ENCODE results near the gene SLC9A6.
A peak's percentile ranks its signal among the peaks of the same experiment; 100 is the strongest.
"Not testable (repeated sequence)": the region's sequence is repeated elsewhere in the genome, so short reads cannot be mapped to it uniquely, and the experiment has no call there.

SLC9A6 gene

DNA sequence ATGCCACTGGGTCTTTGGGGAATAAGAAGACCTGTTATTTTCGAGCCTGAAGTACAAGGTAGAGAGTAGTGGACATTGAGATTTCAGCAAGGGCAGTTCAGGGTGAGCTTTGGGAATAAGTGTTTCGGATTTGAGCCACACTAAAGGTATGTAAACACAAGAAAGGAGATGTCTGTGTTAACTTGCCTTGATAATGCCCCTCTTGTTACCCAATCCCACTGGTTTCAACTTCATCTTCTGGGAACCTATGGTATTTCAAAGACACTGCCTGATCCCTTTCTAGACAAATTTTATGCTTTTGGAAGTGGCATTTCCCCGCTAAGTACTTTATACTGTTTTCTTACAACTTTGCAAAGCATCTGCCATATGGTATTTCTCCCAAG, 79.4 kb downstream of the SLC9A6 start:
- DNase-seq: no peak

DNA sequence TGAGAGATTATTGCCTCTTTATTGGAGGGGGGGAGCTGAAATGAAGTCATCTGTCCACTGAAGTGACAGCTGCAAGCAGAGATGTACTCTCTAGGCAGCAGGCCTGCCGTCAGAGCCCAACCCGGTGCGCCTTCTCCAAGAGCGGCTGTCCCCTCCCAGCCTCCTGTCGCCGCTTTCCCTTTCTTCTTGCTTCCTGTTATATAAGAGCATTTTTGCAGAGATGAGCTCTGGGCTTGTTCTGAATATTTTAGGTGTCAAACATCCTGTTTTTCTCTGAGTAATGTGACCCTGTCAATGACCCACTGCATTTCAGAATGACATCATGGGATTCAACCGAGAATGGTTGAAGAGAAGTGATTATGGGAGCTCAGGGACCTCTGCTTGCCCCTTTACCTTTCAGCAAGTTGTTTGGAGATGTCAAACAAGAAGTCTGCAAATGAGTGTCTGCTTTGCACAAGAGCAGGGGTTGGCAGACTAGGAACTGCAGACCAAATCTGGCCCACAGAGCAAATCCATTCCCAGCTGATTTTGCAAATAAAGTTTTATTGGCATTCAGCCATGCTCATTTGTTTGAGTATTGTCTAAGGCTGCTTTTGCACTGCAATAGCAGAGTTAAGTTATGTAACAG, 79.9 kb downstream of the SLC9A6 start:
- DNase-seq: peak; percentile 68

DNA sequence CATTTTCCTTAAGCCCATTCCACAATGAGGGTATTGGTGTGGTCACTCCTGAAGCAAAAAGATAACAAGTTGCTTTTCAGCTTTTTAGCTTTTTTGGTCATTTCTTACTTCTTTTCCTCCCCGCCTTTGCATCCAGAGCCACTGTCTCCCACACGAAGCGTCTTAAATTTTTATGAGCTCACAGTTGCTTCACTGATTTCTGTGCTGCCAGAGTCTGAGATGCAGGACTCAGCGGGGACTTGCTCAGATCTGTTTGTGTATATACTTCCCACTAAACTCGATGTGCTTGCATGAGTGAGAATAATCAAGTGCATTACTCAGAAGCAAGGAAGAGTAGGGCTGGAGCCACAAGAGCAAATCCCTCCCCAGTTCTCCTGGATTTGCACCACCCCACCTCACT, 81.9 kb downstream of the SLC9A6 start:
- no peak for DNase-seq

- no peak for DNase-seq
Observed at GRCh38 chrX:136067966-136068365, 82.7 kb downstream of the SLC9A6 start.

- no peak for DNase-seq
Observed at GRCh38 chrX:136076942-136077341, 91.7 kb downstream of the SLC9A6 start.

DNA sequence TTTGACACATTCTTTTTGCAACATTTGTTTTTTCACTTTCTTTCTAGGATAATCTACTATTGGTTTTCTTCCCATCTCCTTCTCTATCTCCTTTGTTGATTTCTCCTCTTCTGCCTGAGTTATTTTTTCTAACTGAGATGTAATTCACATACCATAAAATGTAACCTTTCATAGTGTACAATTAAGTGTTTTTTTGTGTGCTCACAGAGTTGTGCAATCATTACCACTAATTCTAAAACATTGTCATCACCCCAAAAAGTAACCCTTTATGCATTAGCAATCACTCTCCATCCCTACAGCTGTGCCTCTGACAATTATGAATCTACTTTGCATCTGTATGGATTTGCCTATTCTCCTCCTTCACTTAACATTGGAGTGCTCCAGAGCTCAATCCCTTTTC, 95.5 kb downstream of the SLC9A6 start:
- no peak for DNase-seq

DNA sequence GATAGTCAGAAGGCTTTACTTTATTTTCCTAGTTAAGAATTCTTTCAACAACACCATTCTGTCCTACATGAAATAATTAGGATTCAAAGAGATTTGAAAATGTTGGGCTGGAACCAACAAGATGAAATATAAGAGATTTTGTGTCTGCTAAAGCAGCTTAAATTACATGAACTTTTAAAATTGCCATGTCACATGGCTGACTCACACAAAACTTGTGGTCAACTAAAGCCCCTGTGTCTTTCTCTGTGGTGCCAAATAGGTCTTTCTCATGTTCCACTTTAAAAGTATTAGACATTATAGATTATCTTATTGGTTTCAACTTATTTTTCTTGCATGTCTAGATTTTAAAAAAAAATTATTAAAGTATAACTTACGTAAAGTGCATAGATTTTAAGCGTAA, 101.3 kb downstream of the SLC9A6 start:
- DNase-seq: no peak

DNA sequence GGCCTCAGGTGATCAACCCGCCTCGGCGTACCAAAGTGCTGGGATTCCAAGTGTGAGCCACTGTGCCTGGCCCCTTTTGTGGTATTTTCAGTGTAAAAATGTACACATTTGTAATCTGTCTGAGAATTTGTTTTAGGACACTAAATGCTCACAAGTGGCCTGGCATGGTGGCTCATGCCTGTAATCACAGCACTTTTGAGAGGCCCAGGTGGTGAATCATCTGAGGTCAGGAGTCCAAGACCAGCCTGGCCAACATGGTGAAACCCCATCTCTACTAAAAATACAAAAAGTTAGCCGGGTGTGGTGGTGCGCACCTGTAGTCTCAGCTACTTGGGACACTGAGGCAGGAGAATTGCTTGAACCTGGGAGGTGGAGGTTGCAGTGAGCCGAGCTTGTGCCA, 106.7 kb downstream of the SLC9A6 start:
- not testable (repeated sequence) for DNase-seq

DNA sequence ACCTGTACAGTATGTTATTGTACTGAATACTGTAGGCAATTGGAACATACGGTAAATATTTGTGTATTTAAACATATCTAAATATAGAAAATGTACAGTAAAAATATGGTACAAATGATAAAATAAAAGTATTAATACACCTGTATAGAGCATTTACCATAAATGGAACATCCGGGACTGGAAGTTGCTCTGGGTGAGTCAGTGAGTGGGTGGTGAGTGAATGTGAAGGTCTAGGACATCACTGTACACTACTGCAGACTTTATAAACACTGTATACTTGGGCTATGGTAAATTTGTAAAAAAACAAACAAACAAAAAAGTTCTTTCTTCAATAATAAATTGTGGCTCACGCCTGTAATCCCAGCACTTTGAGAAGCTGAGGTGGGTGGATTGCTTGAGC, 109.7 kb downstream of the SLC9A6 start:
- no peak for DNase-seq
